Stimulated activated CD8-positive, alpha-beta memory T cell treated with anti-CD3 and anti-CD28 coated beads, Interleukin-4, amount 100 ng/mL, for 48 hours (primary cell): Measurements from ENCODE around the gene BMF.
A peak's percentile ranks its signal among the peaks of the same experiment; 100 is the strongest.
"Not testable (repeated sequence)": the region's sequence is repeated elsewhere in the genome, so short reads cannot be mapped to it uniquely, and the experiment has no call there.

Source experiments
- DNase-seq: peaks from one replicate; pipeline ENCODE4 v3.0.0-alpha.2; 2020

The BMF gene

DNA sequence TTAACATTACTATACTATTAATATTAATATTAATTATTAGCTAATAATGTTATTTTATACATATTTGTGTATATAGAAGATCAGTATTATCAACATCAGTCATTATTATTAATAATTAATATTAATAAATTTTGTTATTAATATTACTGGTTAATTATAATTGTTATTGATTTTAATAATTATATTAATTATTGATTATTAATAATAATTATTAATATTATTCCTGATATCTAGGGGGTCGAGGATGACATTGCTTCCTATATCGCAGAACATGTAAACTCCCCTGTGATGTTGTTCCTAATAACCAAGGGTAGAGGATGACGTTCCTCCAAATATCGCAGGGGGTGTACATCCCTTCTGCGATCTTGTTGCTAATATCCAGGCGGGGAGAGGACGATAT is 17.3 kb upstream of the BMF start:
- DNase-seq, result no peak

DNA sequence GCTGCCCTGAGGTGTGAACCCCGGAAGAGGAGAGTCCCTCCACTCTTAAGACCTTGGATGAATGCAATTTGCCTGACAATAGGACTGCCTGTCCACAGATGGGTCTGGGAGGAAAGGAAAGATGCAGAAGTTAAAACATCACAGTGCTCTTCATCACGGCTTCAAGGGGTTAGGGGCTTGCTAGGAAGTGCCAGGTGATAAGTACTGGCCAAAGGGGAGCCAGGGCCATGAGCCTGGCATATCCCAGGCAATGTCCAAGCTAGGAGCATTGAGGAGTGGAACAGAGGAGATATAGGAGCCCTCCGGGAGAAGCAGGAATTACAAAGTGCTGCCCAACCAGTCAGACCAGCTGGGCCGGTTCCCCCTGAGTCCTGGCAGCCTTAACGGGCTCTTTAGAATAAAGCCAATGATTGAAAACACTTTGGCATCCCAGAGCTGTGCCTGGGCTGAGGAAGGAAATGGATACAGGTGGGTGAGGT is 16.2 kb upstream of the BMF start:
- DNase-seq, result not testable (repeated sequence)

DNA sequence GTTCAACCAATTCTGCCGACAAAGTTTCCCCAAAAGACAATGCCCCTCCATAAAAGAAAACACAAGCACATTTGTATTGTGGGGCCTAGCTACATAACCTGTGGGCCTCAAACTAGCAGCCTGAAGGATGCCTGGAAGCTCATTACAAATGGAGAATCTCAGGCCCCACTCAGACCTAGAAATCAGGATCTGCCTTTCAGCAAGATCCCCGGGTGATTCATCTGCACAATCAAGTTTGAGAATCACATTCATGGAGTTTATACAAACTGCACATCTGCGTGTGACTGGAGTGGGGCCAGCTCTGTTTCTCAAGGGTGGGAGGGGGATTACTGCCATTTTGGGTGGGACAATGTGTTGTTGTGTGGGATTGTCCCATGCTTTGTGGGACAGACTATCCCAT is 15.7 kb upstream of the BMF start:
- not testable (repeated sequence) for DNase-seq

DNA sequence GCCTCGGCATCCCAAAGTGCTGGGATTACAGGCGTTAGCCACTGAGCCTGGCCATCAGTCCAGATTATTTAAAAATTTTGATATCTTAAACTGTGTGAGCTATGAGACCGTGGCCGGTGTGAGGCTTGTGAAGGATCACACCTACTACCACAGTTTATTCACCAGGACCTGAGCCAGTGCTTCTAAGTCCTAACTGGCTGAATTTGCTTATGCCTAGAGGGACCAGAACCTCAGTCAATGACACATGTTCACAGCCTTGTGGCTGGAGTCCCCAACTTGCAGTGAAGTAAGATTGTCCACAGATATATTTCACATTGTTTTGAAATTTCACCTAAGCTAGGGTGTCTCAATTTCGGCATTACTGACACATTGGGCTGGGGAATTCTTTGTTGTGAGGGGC is 15.2 kb upstream of the BMF start:
- DNase-seq, result not testable (repeated sequence)

DNA sequence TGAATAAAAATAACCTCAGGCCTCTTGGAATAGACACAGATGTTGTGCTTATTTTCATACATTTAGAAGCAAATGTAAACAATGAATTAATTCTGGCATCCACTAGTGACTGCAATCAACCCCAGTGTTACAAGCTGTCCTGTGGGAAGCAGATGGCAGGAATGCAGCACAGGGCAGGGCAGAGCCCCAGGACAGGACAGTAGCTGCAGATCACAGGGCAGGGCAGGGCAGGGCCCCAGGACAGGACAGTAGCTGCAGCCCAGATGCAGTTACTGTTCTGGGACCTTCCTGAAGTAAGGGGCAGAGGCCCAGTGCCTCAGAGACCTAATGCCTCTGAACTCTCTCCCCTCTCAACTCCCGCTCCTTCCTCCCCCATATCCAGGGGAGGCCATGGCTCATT is 14.3 kb upstream of the BMF start:
- DNase-seq, result not testable (repeated sequence)

DNA sequence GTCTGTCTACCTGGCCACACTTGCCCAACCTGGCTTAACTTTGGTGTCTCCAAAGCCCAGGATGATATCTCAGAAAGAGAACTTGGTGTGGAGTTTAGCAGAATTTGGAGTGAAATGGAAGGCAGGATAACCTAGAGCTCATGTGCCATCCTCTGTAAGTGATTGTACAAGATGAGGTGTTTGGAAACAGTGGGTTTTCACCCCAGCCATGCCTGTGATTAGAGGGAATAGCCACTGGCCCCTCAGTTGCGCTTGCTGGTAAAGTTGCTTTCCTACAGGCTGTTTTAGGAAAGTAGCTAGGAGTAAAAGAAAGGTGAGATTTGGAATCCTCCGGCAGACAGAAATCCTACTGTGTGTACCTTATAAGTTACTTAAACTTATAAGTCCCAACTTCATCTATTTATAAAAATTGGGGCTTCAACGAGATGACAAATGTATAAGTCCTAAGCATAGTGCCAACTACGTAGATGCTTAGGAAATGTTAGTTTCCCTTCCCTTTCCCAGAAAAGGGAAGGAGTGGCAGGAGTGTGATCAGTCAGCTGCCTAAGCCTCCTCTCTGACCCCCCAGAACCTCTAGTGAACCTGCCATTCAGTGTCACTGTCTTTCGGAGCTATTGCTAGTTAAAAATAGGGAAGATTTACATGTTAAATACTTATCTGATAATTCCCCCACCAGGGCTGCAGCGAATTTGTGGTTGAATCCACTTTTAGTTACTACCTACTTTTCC is 13.4 kb upstream of the BMF start:
- DNase-seq, result peak; percentile 12

DNA sequence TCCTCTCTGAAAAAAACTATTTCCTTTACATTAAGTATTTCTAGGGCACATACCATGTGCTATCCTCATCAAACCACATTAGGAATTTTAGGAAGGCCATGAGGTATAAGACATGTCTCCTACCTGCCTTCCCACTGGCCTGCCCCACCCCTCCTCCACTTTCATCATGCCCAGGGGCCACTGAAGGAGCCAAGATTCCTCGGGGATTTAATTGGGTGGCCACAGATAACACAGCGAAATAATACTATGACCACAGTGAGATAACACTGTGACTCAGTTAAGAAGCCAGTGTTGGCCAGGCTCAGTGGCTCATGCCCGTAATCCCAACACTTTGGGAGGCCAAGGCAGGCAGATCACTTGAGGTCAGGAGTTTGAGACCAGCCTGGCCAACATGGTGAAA is 9.8 kb upstream of the BMF start:
- peak; percentile 10 for DNase-seq

DNA sequence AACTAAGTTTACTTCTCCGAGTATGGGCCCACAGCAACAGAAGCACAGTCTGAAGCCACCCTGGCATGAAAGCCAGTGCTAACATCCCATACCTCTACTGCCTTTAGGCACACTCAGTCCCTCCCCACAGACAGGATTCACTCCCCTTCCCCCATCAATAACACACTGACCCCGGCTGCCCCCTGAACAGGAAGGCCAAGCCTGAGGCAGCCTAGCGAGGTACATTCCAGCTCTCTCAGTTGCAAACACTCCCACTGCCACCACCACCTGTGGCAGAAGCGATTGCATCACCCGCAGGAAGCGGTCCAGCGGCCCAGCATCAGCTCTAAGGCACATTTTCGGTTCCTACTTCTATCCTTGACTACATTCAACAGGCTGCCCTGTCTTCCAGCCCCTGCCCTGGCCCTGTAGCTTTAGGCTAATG is 7.0 kb upstream of the BMF start:
- peak; percentile 68 for DNase-seq

DNA sequence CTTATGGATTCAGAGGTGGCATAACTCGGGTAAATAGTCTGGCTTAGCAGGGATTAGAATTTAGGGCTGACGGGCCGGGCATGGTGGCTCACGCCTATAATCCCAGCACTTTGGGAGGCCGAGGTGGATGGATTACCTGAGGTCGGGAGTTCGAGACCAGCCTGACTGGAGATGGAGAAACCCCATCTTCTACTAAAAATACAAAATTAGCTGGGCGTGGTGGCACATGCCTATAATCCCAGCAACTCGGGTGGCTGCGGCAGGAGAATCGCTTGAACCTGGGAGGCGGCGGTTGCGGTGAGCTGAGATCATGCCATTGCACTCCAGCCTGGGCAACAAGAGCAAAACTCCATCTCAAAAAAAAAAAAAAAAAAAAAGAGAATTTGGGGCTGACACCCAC is 6.4 kb upstream of the BMF start:
- not testable (repeated sequence) for DNase-seq

DNA sequence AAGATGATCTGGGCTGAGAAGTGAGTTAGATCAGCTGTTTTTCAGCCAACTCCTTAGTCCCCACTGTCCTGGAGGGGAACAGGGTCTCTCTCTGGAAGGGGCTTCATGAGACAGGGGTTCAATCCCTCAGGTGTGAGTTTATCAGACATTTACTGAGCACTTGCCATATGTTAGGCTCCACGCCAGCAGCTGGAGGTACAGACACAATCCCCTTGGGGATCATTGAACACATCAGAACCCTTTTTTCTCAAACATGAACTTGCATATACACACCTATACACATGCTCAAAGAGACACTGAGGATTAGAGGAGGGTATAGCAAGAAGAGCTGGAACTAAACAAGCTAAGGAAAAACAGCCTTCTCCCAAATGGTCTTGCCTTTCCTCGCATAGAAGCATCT is 5.5 kb upstream of the BMF start:
- no peak for DNase-seq

DNA sequence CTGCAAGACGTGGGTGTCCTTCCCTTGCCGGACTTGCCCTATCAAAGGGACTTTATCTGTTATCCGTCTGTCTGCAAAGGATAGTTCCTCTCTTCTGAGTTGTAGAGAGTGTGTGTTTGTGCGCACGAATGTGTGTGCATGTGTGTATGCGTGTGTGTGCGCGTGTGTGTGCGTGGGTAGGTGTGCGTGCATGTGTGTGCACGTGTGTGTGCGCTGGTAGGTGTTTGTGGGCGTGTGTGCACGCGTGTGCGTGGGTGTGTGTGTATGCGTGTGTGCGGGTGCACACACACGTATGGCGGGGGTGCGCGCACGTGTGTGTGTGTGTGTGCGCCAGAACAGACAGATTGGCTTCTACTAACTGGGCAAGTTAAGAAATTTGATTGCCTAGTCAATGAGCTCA is 4.1 kb upstream of the BMF start:
- no peak for DNase-seq

DNA sequence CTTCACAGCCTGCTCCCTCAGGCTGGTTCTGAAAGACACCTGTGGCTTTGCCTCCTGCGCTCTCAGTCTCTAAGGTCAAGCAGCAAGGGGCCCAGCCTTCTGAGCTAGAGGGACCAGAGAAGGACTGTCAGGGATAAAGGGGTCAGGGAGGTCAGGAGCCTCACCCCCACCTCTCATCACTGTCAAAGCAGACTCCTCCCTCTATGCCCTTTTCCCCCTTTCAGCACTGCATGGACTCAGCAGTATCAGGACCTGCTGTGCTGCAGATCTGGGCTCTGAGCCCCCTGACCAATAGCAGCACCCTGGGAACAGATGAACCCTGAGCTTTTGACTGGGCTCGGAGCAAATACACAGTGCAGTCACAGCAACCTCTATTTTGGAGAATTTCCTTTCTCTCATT is 3.2 kb upstream of the BMF start:
- DNase-seq, result no peak

DNA sequence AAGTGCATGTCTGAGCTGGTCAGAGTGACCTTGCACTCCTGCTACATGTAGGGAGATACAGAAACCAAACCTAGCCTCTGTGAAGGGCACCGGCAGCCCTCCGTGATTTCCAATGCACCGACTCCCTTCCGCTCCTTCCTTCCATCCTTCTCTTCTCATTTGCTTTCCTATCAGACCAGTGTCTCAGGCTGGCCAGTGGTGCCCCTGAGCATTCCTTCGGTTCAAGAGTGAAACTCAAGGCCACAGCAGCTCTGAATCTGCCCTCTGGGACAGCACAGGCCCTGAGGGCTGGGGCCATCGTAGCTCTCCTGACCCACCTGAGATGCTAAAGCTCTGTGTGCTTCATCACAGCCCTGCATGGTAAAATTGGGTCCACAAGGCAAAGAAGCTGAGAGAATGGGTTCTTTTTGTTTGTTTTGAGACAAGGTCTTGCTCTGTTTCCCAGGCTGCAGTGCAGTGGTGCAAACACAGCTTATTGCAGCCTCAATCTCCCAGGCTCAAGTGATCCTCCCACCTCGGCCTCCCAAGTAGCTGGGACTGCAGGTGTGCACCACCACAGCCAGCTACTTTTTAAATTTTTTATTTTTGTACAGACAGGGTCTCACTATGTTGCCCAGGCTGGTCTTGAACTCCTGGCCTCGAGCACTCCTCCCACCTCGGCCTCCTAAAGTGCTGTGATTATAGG is 2.3 kb upstream of the BMF start:
- DNase-seq, result no peak

DNA sequence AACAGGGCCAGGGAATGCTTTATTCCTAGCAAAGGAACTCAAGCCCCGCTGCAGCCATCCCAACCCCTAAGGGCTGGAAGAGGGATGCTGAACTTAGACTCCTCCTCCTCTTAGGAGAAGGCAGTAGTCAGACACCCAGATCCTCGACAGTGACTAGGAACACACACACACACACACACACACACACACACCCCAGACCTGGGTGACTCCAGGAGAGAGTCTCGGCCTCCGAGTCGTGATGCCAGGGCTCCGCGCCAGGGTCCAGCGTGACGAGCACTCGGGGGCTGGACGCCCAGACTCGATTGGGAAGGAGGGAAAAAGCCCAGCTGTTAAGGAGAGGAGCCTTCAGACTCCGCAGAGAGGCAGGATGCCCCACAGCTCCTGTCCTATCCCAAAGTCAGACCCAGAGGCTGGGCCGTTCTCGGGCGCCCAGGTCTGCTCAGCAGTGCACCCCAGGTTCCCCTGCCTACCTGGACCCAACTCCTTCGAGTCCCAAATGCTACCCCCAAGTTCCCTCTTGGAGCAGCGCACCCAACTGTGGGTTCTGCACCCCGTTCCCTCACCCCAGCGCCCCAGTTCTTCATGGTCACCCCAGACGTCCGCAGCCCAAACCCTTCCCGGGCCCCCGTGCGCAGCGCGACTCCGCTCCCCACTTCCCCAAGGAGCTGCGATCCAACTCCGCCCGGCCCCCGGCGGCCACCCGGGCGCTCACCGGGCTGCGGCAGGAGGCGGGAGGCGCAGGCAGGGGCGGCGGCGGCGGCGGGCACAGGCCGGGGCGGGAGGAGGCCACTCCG is 421 bp downstream of the BMF start:
- peak; percentile 45 for DNase-seq

DNA sequence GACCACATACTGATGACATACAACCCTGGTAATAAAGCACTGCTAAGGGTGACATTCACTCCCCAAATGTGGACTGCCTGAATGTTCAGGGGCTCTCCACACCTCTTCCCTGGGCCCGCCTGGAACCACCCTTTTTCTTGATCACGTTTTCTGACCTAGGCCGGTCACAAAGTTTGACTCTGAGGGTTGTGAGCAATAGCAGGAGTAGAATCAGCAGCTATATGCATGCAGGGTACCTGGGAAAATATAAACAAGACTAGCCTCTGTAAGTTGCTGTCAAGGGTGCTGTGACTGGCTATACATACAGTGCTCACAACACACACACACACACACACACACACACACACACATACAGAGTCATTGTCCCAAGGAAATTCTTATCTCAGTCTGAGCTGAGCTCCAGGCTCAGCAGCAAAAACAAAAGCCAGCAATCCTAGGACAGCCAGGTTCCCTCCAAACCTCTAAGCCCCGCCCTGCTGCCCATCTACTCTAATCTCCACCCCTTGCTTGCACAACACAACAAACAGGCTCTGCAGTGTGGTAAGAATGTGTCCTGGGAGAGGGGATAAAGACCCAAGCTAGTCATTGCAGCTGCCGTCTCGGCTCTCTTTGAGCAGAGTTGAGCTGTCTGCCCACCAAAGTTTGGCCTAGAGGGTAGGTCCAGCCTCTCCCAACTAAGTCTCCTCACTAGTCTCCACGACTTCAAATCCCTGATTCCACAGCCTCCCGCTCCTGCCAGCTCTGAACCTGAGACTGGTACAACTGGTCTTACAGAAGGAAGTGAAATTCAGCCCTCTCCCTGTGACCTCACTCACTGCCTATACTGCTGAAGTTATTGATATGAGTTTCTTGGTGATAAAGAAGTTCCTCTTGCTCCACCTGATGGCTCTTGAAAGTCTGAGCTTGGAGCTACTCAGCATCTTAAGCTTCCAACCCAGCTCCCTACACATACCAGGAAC is 2.2 kb downstream of the BMF start:
- no peak for DNase-seq

DNA sequence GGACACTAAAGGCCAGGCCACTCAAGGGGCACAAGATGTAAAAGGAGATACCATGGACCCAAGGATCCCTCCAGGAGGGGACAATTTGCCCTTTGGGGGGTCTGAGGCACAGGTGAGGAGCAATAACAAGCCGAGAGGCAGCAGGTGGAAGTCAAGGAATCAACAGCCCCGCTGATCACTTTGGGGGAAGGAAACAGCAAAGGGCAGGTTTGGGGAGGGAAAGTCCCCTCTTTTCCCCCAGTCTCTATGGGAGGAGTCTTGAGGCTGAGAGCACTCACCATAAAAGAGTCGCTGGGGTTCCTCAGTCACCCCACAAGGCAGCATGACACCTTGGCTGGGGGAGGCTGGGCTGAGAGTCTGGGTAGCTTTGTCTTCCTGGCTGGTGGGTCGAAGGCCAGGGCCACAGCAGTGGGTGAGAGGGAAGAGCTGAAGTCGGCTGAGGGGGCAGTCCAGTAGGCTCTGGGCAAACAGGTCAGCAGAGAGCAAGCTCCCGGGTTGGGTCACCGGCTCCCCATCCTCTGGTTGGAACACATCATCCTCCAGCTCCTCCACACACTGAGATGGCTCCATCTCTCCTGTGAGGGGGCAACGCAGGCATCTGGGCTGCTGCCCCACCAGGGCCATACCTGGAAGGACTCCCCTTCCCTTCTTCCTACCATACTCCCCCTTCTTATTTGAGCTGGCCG is 3.0 kb downstream of the BMF start:
- peak; percentile 49 for DNase-seq

DNA sequence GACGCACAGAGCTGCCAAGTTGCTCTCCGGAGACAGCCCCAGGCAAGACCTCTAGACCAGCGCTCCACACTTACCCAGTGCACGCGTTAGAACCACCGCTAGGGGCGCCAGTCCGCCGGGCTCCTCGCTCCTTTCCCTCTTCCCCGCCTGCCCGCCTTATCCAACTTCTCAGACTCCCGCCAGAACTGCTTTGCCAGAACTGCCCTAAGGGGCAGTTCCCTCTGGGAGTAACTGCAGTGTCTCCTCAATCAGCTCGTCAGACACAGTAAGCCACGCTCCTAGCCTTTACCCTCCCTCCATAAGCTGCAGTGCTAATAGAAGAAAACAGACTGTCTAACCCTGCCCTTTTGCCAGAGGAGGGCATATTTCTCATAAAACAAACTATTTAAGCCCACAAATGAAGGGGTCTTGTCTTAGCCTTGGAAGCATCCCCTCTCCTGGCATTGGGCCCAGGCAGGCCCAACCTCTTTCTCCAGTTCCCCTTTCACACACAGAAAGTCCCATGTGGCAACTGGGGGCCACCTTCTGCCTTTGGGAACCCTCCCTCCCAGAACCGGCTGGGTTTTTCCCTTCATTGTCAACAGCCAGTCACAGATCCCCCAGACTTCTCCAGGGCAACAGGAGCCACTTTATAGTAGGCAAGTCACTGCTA is 3.7 kb downstream of the BMF start:
- peak; percentile 92 for DNase-seq

DNA sequence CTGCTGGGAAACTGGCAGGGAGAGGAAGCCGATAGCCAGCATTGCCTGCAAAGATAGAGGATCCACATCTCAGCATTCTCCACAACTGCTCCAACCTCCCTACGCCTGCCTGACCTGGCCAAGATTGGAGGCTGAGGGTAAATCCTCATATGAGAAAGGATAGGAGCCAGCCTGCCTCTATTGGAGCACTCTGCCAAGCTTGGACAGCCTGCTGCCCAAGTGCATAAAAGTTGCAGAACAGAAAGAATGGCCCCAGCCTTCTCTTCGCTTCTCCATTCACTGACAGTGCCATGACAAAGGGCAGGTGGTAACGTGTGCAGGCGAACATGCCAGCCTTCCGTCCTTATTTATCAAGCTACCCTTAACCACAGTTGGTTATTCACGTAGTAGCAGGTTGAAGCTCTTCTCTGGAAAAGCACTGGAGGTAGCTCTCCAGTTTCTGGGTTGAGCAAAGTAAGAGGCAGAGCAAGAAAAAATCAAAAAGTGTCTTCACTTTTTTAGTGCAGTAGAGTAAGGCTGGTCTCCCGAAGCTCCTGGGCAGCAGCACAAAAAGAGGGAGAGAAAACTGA is 4.3 kb downstream of the BMF start:
- no peak for DNase-seq

DNA sequence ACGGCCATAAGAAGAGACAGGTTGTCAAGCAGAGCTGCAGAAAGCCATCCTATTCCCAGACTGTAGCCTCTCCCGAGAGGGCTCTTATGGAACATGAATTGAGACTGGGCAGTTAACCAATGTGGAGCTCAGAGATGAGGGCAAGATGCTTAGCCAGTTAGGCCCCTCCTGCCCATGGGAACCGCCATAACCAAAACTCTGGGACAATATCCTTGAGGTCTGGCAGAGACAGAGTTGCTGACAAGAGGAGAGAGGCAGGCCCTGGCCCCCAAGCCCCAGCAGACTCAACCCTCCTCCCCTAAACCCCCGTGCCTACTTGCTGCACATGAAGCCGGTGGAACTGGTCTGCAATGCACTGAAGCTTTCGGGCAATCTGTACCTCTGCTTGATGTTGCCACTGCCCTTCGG is 4.8 kb downstream of the BMF start:
- DNase-seq, result no peak

DNA sequence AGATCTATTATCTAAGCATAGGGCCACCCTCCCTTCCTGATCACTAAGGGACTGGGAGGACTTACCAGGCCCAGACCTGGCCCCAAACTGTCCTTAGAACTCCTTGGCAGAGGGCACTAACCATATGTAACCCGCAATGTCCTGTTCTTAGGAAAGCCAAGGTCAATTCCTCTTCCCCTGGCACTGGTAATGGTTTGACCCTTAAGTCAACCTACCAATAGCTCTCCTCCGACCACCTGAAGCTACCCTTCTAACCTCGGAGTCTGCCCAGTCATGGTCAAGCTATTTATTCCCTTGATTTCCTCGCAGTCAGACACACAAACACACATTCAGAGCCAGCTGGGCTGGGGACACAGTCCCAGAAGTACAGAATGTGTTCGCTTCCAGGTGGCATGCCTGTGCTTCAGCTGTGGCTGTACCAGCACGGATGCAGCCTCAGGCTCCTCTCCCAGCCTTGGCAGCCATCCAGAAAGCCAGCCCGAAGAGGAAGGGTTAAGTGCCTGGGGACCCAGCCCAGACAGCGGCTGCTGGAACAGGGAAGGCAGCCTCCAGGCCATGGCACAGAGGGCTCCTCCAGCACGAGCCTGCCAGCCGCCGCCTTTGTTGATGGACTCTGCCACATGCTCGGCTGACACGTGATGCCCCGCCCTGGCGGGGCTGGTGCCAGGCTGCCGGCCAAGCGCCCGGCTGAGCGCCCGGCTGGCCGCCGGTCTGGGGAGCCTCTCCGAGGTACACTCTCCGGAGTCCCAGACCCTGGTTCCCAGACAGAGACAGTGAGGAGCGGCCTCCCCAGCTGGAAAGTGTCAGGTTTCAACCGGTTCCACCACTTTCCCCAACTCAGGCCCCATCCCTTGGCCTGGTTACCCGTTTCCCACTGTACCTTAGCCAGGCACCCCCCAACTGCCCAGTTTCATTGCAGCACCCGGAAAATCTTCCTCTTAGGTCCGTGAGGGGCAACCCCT is 5.5 kb downstream of the BMF start:
- DNase-seq, result no peak
